Dedifferentiated amniotic fluid mesenchymal stem cell (primary cell): ENCODE measurements around the gene RIGI.
"Not testable (repeated sequence)": the region's sequence is repeated elsewhere in the genome, so short reads cannot be mapped to it uniquely, and the experiment has no call there.

Experiments used
- DNase-seq: peaks from one replicate; pipeline ENCODE4 v3.0.0-alpha.2; 2016; ENCODE audit errors: extremely low spot score

Gene RIGI

DNA sequence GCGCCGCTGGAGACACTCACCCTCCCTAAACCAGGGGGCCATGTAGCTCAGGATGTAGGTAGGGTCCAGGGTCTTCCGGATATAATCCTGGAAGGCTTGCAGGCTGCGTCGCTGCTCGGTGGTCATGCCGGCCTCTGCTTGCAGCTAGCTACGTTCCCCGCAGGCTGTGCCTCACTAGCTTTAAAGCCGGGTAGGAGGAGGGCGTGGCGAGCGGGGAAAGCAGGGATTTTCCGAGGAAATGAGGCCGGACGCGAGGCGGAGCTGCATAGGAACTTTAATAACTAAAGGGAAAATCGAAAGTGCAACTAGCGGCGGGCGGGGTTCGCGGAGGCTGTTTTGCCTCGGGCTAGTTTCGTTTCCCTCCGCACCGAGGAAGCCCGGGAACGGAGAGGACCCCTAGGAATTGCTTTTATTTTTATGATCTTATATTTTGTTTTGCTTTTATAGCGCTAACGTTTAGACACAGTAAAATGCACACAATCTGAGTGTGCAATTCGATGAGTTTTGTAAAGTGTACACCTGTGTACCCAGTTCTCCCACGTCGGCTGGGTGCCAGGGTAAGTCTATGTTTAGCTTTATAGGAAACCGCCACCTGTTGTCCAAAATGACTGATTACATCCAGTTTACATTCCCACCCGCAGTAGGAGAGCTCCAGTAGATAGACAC, at the start of gene RIGI:
Gene RIGI, minus strand, starts transcription at position 156 of the 666 bp plus-strand sequence. Its CDS starts 30 bp downstream, at position 126.
- DNase-seq: peak; percentile 94

- no peak for DNase-seq
Measured at GRCh38 chr9:32574858-32575257, 48.9 kb upstream of the RIGI start.

GRCh38 chr9:32573821-32574220, 47.8 kb upstream of the RIGI start:
- DNase-seq: no peak

DNA sequence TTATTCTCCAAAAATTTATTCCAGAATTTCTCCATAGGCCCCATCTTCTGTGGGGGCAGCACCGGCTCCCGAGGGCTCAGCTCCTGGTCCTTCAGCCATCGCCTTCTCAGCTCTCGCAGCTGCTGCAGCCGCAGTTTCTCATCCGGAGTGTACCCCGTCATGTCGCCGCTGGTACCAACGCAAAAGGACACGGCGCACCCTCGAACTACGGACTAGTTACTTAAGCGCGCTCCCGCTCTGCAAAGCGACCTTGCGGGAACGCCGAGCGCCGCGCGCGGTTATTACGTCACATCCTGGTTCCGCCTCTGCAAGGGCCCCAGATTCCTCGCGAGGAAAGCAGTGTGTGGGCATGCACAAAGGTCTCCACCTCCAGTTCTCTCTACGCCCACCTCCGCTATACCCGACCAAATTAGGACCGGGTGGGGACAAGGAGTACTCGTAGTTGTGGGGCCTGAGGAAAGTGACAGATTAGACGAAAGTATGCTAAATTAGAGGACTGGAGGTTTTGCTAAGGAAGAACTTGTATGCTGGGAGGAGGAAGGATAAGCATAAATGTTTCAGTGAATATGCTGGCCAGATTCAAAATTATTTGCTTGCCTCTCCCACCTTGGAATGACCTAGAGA, 47.0 kb upstream of the RIGI start, which contains the start of gene NDUFB6:
Gene NDUFB6, minus strand, starts transcription at position 260 of the 624 bp plus-strand sequence. Its CDS starts 99 bp downstream, at position 161.
- DNase-seq: peak; percentile 92

- DNase-seq: peak; percentile 84
Measured at GRCh38 chr9:32571969-32572899, 46.2 kb upstream of the RIGI start.

GRCh38 chr9:32570262-32570661, 44.3 kb upstream of the RIGI start:
- DNase-seq: no peak

DNA sequence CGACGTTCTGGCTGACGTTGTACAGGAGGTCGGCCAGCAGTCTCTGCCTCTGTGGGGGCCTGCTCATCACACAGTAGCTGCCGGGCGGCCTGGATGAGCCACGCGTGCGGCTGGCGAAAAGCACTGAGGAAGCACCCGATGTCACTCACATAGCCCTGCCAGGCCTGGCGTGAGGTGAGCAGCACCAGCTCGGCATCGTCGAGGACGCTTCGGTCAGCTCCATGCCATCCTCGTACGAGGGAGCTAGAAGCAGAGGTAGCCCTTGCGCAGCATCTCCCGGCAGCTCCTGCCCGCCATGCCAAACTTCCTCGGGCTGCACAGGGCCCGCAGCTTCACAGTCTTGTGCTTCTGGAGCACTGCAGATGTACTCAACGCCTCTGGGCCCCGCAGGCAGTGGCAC, 40.8 kb upstream of the RIGI start:
- DNase-seq: no peak

DNA sequence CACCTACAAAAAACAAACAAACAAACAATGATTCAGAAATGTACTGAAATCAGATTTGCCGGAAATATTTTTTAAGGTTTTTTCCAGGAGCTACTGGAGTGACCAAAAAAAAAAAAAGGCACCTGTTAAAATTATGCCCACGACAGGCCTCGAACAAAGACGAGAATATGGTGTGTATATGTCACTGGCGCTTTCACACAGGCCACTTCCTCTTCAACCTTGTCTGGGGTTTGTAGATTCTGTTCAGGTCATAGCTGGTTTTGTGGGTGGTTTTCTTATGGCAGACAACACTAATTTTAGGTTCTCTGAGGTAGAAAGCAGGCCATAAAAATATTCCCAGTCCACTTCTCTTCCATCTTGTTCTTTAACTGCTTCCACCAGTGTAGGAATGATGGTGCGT, 40.0 kb upstream of the RIGI start:
- no peak for DNase-seq

DNA sequence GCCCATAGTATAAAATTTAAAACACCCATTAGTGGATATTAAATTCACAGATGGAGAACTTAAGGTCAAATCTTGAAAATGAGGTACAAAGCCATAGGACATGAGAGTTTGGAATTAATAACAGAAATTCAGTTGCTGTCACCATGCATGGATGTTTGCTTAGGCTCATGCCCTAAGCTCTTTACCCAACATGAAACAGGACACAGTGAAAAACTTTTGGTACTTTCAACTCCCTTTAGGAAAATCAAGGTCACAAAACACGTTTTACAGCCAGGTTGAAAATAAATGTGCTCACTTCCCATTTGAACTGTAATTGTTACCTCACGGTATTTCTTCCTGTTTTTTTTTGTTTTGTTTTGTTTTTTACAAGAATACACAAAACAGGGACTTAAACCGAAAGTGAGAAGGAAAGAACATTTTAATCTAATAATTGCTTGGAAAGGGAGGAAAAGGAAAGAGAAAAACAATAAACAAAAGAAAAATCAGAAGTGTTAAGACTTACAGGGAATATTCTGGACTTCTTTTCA, 32.5 kb upstream of the RIGI start:
- DNase-seq: no peak

- DNase-seq: no peak
Measured at GRCh38 chr9:32554591-32554990, 28.6 kb upstream of the RIGI start.

DNA sequence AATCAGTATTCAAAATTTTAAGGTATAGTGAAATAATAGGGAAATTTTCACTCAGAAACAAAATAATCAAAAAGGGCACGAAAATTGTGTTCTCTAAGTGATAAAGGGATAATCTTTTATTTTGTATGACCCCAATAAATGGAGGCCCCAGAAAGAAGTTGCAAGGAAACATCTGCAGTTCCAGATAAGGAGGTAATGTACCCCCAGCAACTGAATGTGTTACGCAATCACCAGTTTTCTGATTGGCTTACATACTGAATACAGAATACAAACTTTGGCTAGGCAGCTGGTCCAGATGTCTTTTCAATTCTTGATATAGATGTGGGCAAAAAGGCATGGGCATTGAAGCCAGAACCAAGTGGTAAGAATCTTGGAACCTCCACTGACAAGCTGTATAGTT, 28.1 kb upstream of the RIGI start:
- no peak for DNase-seq

DNA sequence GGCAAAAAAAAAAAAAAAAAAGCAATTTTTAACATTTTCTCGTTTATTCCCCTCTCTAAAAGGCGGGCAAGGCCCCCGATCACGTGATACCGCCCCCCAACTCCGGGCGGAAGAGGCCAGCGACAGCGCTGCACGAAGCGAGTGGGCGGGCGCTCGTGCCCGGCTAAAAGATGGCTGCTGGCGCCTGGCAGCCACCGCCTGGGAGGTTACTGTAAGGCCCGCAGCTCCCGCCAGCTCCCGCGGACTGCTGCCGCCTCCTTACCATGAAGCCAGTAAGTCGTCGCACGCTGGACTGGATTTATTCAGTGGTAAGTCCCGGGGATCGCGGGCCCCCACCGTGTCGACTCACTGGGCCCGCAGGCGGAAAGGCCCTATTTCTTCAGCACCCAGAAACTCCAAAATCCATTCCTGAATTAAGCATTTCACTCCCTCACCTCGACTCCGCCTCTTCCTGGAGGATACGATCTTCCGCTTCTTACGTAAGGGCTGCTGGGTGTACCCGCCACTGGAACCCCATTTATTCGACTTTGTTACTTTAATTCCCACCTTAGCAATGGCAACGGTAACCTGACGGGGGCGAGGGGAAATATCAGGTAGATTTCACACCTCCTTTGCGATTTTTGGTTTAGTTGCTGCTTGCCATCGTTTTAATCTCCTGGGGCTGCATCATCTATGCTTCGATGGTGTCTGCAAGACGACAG, 26.3 kb upstream of the RIGI start, which contains the start of the genes SMIM27 and TOPORS:
Gene SMIM27, plus strand, starts transcription at position 156 of the 701 bp plus-strand sequence. Its CDS starts 108 bp downstream, at position 264.
Gene TOPORS, minus strand, starts transcription at position 415 of the 701 bp plus-strand sequence. Its CDS starts 150 bp downstream, at position 265.
- DNase-seq: peak; percentile 90

- DNase-seq: peak; percentile 18
Measured at GRCh38 chr9:32551276-32552051, 25.5 kb upstream of the RIGI start.

DNA sequence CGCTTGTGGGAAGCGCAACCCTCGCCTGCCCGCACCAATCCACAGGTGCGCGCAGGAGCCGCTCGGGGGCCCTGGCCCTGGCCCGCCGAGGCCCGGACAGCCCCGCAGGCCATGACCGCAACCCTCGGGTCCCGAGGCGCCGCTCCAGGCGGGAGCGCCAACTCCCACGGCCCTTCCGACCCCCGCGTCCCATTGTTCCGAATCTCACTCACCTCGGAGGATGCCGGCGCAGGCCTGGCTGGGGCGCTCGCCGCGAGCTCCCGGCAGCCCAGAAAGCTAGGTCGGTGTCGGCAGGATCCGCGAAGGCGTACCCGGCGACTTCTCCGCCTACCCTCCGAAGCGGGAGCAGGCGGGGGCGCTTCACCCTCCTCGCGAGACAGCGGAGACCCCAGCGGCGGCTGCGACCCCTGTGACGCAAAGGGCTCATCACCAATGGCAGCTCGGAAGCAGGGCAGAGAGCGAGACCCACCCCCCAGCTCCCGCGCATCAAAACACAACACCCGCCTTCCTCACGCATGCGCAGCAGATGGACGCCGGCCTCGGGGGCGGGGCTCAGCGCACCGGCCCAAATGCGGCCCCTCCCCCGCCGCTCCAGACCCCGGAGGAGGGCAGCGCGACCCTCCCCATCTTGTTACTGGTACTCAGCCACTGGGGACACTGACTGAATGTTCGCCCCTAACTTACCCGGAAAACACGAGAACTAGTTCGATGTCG, 24.7 kb upstream of the RIGI start:
- peak; percentile 93 for DNase-seq

GRCh38 chr9:32550150-32550561, 24.2 kb upstream of the RIGI start:
- DNase-seq: peak; percentile 40

DNA sequence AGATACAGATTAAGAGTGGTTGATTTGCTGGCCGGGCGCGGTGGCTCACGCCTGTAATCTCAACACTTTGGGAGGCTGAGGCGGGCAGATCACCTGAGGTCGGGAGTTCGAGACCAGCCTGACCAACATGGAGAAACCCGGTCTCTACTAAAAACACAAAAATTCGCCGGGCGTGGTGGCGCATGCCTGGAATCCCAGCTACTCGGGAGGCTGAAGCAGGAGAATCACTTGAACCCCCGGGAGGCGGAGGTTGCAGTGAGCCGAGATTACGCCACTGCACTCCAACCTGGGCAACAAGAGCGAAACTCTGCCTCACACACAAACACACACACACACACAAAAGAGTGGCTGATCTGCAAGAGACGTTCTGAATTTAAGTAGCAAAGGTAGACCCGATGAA, 22.2 kb upstream of the RIGI start:
- DNase-seq: not testable (repeated sequence)

GRCh38 chr9:32545884-32546283, 19.9 kb upstream of the RIGI start:
- no peak for DNase-seq

DNA sequence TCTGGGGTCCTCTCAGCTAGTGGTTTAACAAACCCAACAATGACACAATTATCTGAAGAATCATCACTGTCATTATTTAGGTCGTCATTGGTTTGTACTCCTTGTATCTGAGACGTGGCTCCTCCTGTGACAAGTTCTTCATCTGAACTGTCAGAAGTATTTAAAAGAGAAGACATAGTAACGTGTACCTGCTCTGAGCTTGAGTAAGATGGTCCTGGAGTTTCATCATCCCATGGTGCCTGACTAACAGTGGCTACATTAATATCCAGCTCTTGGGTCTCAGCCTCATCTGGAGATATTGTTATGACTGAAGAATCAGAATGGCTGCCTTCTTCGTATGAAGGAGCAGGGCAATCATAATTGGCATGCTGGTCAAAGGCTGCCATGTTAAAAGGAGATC, 17.1 kb upstream of the RIGI start:
- DNase-seq: no peak

GRCh38 chr9:32533816-32534215, 7.8 kb upstream of the RIGI start:
- no peak for DNase-seq

DNA sequence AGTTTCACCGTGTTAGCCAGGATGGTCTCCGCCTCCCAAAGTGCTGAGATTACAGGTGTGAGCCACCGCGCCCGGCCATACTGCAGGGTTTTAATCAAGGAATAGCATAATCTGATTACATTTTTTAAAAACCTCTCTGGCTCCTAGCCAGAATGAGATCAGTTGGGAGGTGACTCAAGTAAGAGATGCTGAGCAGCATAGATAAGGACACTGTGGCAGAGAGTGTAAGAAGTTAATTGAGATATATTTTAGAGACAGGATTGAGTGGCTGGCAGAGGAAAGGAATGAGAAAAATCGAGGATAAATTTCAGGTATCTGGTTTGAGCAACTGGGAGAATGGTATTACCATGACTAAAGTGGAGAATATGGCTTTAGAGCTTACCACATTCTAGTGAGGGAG, 7.3 kb upstream of the RIGI start:
- no peak for DNase-seq
